GM12891 (cell line): ENCODE data around the gene POLDIP2.
A peak's percentile ranks its signal among the peaks of the same experiment; 100 is the strongest.

Source experiments
- DNase-seq: peaks from one replicate; pipeline ENCODE4 v3.0.0; 2011; ENCODE audit warnings: low spot score; ENCODE audit not compliant: insufficient read length
- FAIRE-seq: peaks from 2 replicates; lab custom pipeline; 2011; peaks lifted over from hg19 to GRCh38; lab: Jason Lieb, UNC
- PAX5 ChIP-seq: IDR thresholded peaks from 2 replicates; pipeline ENCODE4 v1.6.1; 2011; ENCODE audit warnings: low read length, moderate library complexity, mild to moderate bottlenecking; ENCODE audit not compliant: insufficient read depth, severe bottlenecking
- POLR2A ChIP-seq: IDR thresholded peaks from 2 replicates; pipeline ENCODE4 v1.6.1; 2011; ENCODE audit warnings: low read depth, low read length, control low read depth
- POLR2AphosphoS5 ChIP-seq: IDR thresholded peaks from 2 replicates; pipeline ENCODE4 v1.6.1; 2011; ENCODE audit warnings: low read depth, low read length, control low read depth
- POU2F2 ChIP-seq: IDR thresholded peaks from 2 replicates; pipeline ENCODE4 v1.6.1; 2011; ENCODE audit warnings: low read depth, mild to moderate bottlenecking, control low read depth, low read length, moderate library complexity
- SPI1 ChIP-seq: IDR thresholded peaks from 2 replicates; pipeline ENCODE4 v1.6.1; 2011; ENCODE audit warnings: low read depth, low read length, control low read depth
- TAF1 ChIP-seq: IDR thresholded peaks from 2 replicates; pipeline ENCODE4 v1.6.1; 2011; ENCODE audit warnings: low read depth, low read length, control low read depth

The POLDIP2 gene

GRCh38 chr17:28391401-28391800 lies 34.1 kb upstream of the POLDIP2 start:
- DNase-seq: no peak
- TF ChIP-seq POLR2A: no peak
- no peak for TF ChIP-seq PAX5
- no peak for TF ChIP-seq TAF1
- no peak for FAIRE-seq

- DNase-seq (no peak), FAIRE-seq (no peak)
- TF ChIP-seq PAX5 (no peak), POLR2A (no peak), POLR2AphosphoS5 (no peak), POU2F2 (no peak), SPI1 (no peak), TAF1 (no peak)
These were observed 33.7 kb upstream of the POLDIP2 start for GRCh38 chr17:28390984-28391383.

- FAIRE-seq: no peak
- TF ChIP-seq PAX5 (no peak), TAF1 (no peak), POLR2A (no peak), SPI1 (no peak), POLR2AphosphoS5 (no peak), POU2F2 (no peak)
- DNase-seq: no peak
These were observed 33.2 kb upstream of the POLDIP2 start for GRCh38 chr17:28390563-28390962.

DNA sequence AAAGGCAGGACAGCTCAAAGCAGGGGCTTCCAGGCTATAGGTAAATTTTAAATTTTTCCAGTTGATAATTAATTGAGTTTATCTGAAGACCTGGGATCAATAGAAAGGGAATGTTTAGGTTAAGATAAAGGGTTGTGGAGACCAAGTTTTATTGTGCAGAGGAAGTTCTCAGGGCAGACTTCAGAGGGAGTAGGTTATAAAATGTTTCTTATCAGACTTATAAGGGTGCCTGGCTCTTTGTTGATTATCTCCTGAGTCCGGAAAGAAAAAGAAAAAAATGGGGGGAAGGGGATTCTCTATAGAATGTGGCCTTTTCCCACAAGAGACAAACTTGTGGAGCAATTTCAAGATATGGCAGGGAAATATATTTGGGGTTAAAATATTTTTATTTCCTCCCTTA lies 32.8 kb upstream of the POLDIP2 start:
- DNase-seq (no peak), FAIRE-seq (no peak)
- TF ChIP-seq SPI1 (no peak), POU2F2 (no peak), TAF1 (no peak), PAX5 (no peak), POLR2AphosphoS5 (no peak), POLR2A (no peak)

GRCh38 chr17:28388106-28388505 lies 30.8 kb upstream of the POLDIP2 start:
- DNase-seq (no peak), FAIRE-seq (no peak)
- no peak for TF ChIP-seq POU2F2
- no peak for TF ChIP-seq POLR2AphosphoS5
- TF ChIP-seq PAX5: no peak
- no peak for TF ChIP-seq POLR2A
- TF ChIP-seq TAF1: no peak
- TF ChIP-seq SPI1: no peak

DNA sequence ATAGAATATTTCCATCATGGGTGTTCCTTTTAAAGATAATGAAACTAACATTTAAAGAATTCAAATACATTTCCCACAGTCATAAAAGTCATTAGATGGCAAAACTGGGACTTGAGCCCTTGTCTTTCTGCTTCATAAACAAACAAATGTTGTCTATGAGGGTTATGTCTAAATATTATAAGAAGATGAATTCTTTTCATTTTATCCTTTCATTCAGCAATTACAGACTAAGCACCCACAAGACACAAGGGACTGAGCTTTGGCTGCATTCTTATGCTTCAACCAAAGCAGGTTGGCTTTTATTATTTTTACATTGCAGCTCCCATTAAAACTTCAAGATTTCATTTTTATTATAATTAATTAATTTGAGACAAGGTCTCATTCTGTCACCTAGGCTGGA lies 29.1 kb upstream of the POLDIP2 start:
- TF ChIP-seq POU2F2 (no peak), PAX5 (no peak), SPI1 (no peak), POLR2A (no peak)
- no peak for DNase-seq
- no peak for FAIRE-seq

- no peak for DNase-seq
- TF ChIP-seq PAX5 (no peak), SPI1 (no peak), POU2F2 (no peak)
- no peak for FAIRE-seq
These were observed 28.1 kb upstream of the POLDIP2 start for GRCh38 chr17:28385406-28385805.

DNA sequence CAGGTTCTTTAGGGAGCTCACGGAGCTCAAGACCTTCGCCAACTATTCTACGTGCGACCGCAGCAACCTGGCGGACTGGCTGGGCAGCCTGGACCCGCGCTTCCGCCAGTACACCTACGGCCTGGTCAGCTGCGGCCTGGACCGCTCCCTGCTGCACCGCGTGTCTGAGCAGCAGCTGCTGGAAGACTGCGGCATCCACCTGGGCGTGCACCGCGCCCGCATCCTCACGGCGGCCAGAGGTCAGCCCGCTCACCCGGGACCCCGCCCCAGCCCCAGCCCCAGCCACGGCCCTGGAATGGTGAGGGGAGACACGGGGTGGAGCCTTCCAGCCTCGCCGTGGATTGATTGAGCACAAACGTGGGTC lies 27.7 kb upstream of the POLDIP2 start:
- TF ChIP-seq POLR2A (no peak), TAF1 (no peak), POU2F2 (no peak), PAX5 (no peak), POLR2AphosphoS5 (no peak), SPI1 (no peak)
- peak; percentile 38 for FAIRE-seq
- no peak for DNase-seq

GRCh38 chr17:28384281-28385036 lies 27.1 kb upstream of the POLDIP2 start:
- FAIRE-seq (peak; percentile 94), DNase-seq (peak; percentile 67)
- TF ChIP-seq SPI1: no peak
- peak; percentile 66; the same call in 1 of the 2 replicates for TF ChIP-seq POLR2A
- TF ChIP-seq POLR2AphosphoS5: peak; percentile 82
- TF ChIP-seq PAX5: no peak
- TF ChIP-seq POU2F2: no peak
- TF ChIP-seq TAF1: peak; percentile 20; the same call in 1 of the 2 replicates

- no peak for FAIRE-seq
- DNase-seq: no peak
- no peak for TF ChIP-seq TAF1
- no peak for TF ChIP-seq SPI1
- TF ChIP-seq POLR2AphosphoS5: no peak
- no peak for TF ChIP-seq PAX5
- no peak for TF ChIP-seq POLR2A
- no peak for TF ChIP-seq POU2F2
These were observed 24.0 kb upstream of the POLDIP2 start for GRCh38 chr17:28381141-28381825.
